Activated T-cell treated with anti-CD3 and anti-CD28 coated beads, Interleukin-2, amount 50 U/mL, for 24 hours (primary cell): Measurements from ENCODE around the gene ARL11.
"Not testable (repeated sequence)": the region's sequence is repeated elsewhere in the genome, so short reads cannot be mapped to it uniquely, and the experiment has no call there.

Experiments used
- DNase-seq: peaks from one replicate; pipeline ENCODE4 v3.0.0-alpha.2; 2020
- H3K27ac Mint-ChIP-seq: 2 replicates; pipeline ENCODE4 v1.8.0; 2020; ENCODE audit warnings: mild to moderate bottlenecking, mixed read lengths
- H3K27me3 Mint-ChIP-seq: 2 replicates; pipeline ENCODE4 v1.8.0; 2020; ENCODE audit warnings: mixed read lengths
- H3K36me3 Mint-ChIP-seq: 2 replicates; pipeline ENCODE4 v1.8.0; 2020; ENCODE audit warnings: low read depth, mixed read lengths
- H3K4me1 Mint-ChIP-seq: 2 replicates; pipeline ENCODE4 v1.8.0; 2020; ENCODE audit warnings: low read depth, mixed read lengths
- H3K4me3 Mint-ChIP-seq: 2 replicates; pipeline ENCODE4 v1.8.0; 2020; ENCODE audit warnings: mild to moderate bottlenecking, moderate library complexity, mixed read lengths
- H3K9me3 Mint-ChIP-seq: 2 replicates; pipeline ENCODE4 v1.8.0; 2020; ENCODE audit warnings: mixed read lengths

The ARL11 gene

GRCh38 chr13:49604570-49604969 is 23.7 kb upstream of the ARL11 start:
- Mint-ChIP-seq H3K27me3 (no peaks in the 10 kb centered on the region), H3K36me3 (no peaks in the 10 kb centered on the region), H3K9me3 (no peaks in the 10 kb centered on the region), H3K27ac (no peak overlapping the region), H3K4me3 (no peak overlapping the region), H3K4me1 (peaks cover 2% of the 10 kb centered on the region)
- no peak for DNase-seq

- no peaks in the 10 kb centered on the region for H3K27me3 Mint-ChIP-seq
- H3K36me3 Mint-ChIP-seq = no peaks in the 10 kb centered on the region
- peak overlapping the region; percentile 89 for H3K27ac Mint-ChIP-seq
- peak; percentile 84 for DNase-seq
- peaks cover 2% of the 10 kb centered on the region for H3K4me1 Mint-ChIP-seq
- peak overlapping the region; percentile 73 for H3K4me3 Mint-ChIP-seq
- H3K9me3 Mint-ChIP-seq = peaks cover under 1% of the 10 kb centered on the region
Observed at GRCh38 chr13:49606747-49607648, 21.3 kb upstream of the ARL11 start.

GRCh38 chr13:49607761-49608160 is 20.5 kb upstream of the ARL11 start:
- H3K9me3 Mint-ChIP-seq = peaks cover 4% of the 10 kb centered on the region
- H3K27ac Mint-ChIP-seq = no peak overlapping the region
- peaks cover 2% of the 10 kb centered on the region for H3K4me1 Mint-ChIP-seq
- no peaks in the 10 kb centered on the region for H3K27me3 Mint-ChIP-seq
- no peak overlapping the region for H3K4me3 Mint-ChIP-seq
- no peaks in the 10 kb centered on the region for H3K36me3 Mint-ChIP-seq
- DNase-seq = no peak

DNA sequence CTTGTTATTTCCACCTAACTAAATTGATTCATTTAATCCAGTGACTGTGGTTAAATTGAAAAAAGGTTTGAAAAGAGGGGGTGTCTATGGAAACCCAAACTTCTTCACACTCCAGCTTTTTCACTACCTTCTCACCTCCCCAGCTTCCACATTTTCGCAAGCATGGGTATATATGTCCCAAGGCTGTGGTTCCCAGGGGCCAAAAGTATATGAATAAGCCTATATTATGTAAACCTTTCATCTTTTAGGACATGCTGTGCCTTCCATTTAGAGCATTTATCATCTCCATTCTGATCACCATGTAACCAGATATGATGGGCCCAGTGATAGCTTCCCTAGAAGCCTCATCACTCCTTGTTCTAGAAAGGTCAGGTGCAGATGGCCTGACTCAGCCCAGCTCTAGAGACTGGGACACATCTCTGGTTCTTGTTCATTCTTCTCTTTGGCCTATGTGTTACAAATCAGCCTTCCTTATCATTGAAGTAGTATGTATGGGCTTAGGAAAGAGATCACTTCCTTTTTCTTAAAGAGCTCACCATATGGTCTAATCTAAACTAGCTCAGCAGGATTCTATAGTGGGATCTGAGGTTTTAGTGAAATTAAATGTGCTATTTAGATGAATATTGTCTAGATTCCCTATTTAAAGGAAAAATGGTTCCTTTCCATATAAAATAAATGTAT is 19.5 kb upstream of the ARL11 start:
- no peak overlapping the region for H3K4me3 Mint-ChIP-seq
- H3K27ac Mint-ChIP-seq = no peak overlapping the region
- DNase-seq = no peak
- no peaks in the 10 kb centered on the region for H3K36me3 Mint-ChIP-seq
- peaks cover 2% of the 10 kb centered on the region for H3K4me1 Mint-ChIP-seq
- peaks cover 4% of the 10 kb centered on the region for H3K9me3 Mint-ChIP-seq
- H3K27me3 Mint-ChIP-seq = no peaks in the 10 kb centered on the region

- Mint-ChIP-seq H3K9me3 (peaks cover 4% of the 10 kb centered on the region), H3K36me3 (no peaks in the 10 kb centered on the region), H3K4me3 (no peak overlapping the region), H3K4me1 (peaks cover 2% of the 10 kb centered on the region), H3K27ac (no peak overlapping the region), H3K27me3 (no peaks in the 10 kb centered on the region)
- DNase-seq = no peak
Observed at GRCh38 chr13:49610176-49610575, 18.1 kb upstream of the ARL11 start.

DNA sequence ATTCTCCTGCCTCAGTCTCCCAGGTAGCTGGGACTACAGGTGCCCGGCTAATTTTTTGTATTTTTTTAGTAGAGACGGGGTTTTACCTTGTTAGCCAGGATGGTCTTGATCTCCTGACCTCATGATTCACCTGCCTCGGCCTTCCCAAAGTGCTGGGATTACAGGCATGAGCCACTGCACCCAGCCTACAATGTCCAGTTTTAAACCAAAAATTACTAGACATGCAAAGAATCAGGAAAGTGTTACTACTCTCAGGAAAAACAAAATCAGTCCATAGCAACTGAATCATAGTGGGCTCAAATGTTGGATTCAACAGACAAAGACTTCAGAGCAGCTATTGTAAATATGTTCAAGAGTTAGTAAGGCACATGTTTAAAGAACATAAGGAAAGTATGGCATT is 16.3 kb upstream of the ARL11 start:
- not testable (repeated sequence) for H3K4me1 Mint-ChIP-seq, H3K36me3 Mint-ChIP-seq, DNase-seq, H3K4me3 Mint-ChIP-seq, H3K27ac Mint-ChIP-seq, H3K9me3 Mint-ChIP-seq, H3K27me3 Mint-ChIP-seq

DNA sequence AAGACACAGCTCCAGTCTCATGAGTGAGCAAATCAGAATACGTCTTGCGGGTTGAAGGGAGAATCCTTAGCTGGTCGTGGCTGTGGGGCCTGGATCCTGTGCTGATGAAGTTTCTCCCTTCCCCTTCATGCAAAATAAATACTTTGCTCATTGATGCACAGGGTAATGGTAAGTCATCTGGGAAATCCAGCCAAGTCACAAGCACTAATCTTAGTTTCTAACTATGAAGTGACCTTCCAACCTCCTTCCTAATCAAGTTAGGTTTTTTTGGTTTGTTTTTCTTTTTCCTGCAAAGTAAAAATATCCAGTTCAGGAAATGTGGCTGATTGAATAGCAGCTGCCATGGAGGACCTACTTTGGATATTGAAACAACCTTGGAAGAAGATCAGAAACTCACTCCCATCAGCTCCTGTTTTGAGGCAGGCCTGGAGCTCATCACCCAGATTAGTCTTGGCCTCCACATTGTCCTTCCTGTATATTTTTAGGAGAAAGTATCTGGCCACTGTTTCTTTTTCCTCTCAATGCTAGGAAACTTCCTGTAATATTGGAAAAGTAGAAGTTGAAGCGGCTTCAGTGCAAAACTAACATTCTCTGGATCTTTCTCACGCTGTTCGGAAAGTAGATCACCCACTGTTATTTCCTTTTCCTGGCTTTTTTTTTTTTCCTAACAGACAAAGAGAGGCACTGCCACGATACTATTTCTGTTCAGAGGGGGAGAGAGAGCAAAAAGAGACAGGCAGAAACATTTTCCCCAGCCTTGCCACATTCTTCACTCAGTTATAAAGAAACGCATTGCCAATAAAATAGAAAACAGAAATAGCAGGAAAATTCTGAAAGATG is 12.3 kb upstream of the ARL11 start:
- no peaks in the 10 kb centered on the region for H3K36me3 Mint-ChIP-seq
- no peaks in the 10 kb centered on the region for H3K27me3 Mint-ChIP-seq
- DNase-seq = no peak
- peaks cover 4% of the 10 kb centered on the region for H3K9me3 Mint-ChIP-seq
- no peak overlapping the region for H3K4me3 Mint-ChIP-seq
- no peak overlapping the region for H3K27ac Mint-ChIP-seq
- peaks cover 3% of the 10 kb centered on the region for H3K4me1 Mint-ChIP-seq

DNA sequence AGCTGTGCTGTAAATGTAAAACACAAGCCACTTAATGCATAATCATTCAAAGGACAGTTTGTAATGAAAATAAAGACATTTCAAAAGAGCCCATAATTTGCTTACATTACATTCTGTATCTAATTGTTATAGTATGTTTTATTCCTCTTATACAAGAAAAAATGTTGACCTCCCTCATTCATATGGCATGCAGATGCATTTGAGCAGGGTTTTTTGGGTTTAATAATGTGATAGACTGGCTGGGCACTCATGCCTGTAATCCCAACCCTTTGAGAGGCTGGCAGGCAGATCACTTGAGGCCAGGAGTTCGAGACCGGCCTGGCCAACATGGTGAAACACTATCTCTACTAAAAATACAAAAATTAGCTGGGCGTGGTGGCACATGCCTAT is 11.6 kb upstream of the ARL11 start:
- peaks cover 3% of the 10 kb centered on the region for H3K4me1 Mint-ChIP-seq

DNA sequence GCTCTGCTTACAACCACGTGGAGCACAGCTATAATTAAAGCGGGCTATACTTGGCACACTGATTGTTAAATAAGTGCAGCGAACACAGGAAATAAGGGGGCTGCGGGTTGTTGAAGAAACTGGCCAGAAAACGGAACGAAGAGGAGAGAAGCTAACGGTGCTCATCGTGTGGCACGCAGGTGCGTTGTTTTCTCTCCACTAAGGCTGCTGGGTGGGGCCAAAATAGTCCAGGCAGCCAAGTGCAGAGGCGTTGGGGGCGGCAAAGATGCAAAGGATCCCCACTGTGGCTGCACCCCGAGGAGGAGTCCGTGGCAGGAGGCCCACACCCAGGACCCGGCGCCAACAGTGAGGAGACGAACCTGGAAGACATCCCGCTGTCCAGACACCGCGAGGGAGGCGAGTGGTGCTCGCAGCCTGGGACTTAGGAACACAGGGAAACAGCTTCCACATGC is 8.1 kb upstream of the ARL11 start:
- H3K27me3 Mint-ChIP-seq = peaks cover 4% of the 10 kb centered on the region
- DNase-seq = no peak
- no peak overlapping the region for H3K27ac Mint-ChIP-seq
- peak overlapping the region; percentile 19 for H3K4me3 Mint-ChIP-seq
- peaks cover 3% of the 10 kb centered on the region for H3K4me1 Mint-ChIP-seq
- no peaks in the 10 kb centered on the region for H3K9me3 Mint-ChIP-seq
- H3K36me3 Mint-ChIP-seq = no peaks in the 10 kb centered on the region

More for the DNA sequence above, 11.6 kb upstream of the ARL11 start:
- H3K4me3 Mint-ChIP-seq = no peak overlapping the region
- H3K27me3 Mint-ChIP-seq = peaks cover 2% of the 10 kb centered on the region
- no peak for DNase-seq
- no peak overlapping the region for H3K27ac Mint-ChIP-seq
- peaks cover 4% of the 10 kb centered on the region for H3K9me3 Mint-ChIP-seq
- H3K36me3 Mint-ChIP-seq = no peaks in the 10 kb centered on the region

DNA sequence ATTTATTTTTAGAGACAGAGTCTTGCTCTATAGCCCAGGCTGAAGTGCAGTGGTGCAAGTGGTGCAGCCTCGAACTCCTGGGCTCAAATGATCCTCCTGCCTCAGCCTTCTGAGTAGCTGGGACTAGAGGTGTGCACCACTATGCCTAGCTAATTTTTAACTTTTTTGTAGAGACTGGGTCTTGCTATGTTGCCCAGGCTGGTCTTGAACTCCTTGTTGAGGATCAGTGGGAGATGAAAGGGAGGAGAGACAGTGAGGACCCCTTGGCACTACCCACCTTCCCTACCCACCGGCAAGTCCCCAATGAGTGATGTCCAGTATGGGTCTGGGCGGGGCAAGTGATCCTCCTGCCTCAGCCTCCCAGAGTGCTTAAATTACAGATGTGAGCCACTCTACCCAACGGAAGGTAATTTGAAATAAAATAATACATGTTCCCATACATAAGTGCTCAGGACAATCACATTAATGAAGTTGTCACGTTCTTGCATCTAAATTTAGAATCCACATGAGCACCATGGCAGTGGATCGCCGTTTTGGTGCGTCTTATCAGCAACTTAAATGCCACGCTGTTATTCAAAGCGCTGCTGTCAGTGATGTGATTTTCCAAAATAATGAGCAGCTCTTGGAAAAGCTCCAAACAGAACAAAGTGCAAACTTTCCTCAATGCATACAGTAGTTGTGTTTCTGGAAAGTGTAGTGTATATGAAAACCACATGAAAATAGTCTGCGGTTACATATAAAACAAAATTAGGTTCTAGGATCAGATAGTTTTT is 5.9 kb upstream of the ARL11 start:
- no peak for DNase-seq
- H3K4me3 Mint-ChIP-seq = no peak overlapping the region
- no peaks in the 10 kb centered on the region for H3K36me3 Mint-ChIP-seq
- peaks cover 3% of the 10 kb centered on the region for H3K4me1 Mint-ChIP-seq
- H3K27ac Mint-ChIP-seq = no peak overlapping the region
- H3K27me3 Mint-ChIP-seq = peaks cover 4% of the 10 kb centered on the region
- no peaks in the 10 kb centered on the region for H3K9me3 Mint-ChIP-seq

GRCh38 chr13:49624229-49624628 is 4.1 kb upstream of the ARL11 start:
- no peaks in the 10 kb centered on the region for H3K9me3 Mint-ChIP-seq
- no peak overlapping the region for H3K4me3 Mint-ChIP-seq
- DNase-seq = no peak
- H3K4me1 Mint-ChIP-seq = peaks cover 15% of the 10 kb centered on the region
- peaks cover 1% of the 10 kb centered on the region for H3K36me3 Mint-ChIP-seq
- no peak overlapping the region for H3K27ac Mint-ChIP-seq
- peaks cover 4% of the 10 kb centered on the region for H3K27me3 Mint-ChIP-seq

- no peaks in the 10 kb centered on the region for H3K9me3 Mint-ChIP-seq
- peaks cover 4% of the 10 kb centered on the region for H3K27me3 Mint-ChIP-seq
- peaks cover 16% of the 10 kb centered on the region for H3K4me1 Mint-ChIP-seq
- no peak overlapping the region for H3K27ac Mint-ChIP-seq
- no peak for DNase-seq
- peaks cover 1% of the 10 kb centered on the region for H3K36me3 Mint-ChIP-seq
- H3K4me3 Mint-ChIP-seq = no peak overlapping the region
Observed at GRCh38 chr13:49625392-49626079, 2.8 kb upstream of the ARL11 start.

DNA sequence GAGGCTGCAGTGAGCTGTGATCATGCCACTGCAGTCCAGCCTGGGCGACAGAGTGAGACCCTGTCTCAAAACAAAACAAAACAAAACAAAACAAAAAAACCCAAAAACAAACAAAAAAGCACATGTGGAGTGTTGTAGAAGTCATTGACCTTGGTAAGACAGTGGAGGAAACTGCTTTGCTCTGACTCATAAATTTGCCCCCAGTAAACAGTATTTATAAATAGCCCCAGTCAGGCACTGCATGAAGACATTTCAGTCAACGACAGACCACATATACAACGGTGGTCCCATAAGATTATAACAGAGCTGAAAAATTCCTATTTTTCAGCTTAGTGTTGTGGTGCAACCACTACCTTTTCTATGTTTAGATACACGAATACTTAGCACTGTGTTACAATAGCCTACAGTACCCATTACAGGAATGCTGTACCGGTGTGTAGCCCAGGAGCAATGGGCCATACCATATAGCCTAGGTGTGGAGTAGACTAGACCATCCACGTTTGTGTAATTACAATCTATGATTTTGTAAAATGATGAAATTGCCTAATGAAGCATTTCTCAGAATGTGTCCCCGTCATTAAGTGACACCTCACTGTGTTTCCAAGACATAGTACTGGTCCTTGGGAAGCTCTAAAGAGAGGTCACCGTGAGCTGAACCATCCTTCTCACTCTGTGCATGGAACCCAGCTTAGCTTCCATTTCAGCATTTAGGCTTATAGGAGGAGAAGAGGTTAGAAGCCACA is 1.1 kb downstream of the ARL11 start:
- no peak for DNase-seq
- Mint-ChIP-seq H3K27me3 (no peaks in the 10 kb centered on the region), H3K9me3 (no peaks in the 10 kb centered on the region), H3K4me3 (no peak overlapping the region), H3K27ac (no peak overlapping the region), H3K4me1 (peaks cover 16% of the 10 kb centered on the region), H3K36me3 (peaks cover 1% of the 10 kb centered on the region)
